ENCODE measurements around the gene BBS4.
"Not testable (repeated sequence)": the region's sequence is repeated elsewhere in the genome, so short reads cannot be mapped to it uniquely, and the experiment has no call there.

BBS4 gene

GRCh38 chr15:72685925-72686794, at the start of gene BBS4, which contains the start of gene HIGD2B:
Gene BBS4 (plus strand): TSS chr15:72686207. CDS start chr15:72686228, 21 bp downstream.
Gene HIGD2B (minus strand): TSS chr15:72686182. CDS start chr15:72676374, 9,808 bp downstream.
- peak; percentile 72 to 79 for DNase-seq (ENCODE audit: low read depth in 2 of 2)

- peak; percentile 21 to 57 for DNase-seq (ENCODE audit: low read depth in 2 of 2)
These were observed 49.3 kb upstream of the BBS4 start for GRCh38 chr15:72636519-72637282.

- not testable (repeated sequence) for DNase-seq (ENCODE audit: low read depth in 2 of 2)
These were observed 46.1 kb upstream of the BBS4 start for GRCh38 chr15:72639759-72640483.

GRCh38 chr15:72642271-72642670, 43.7 kb upstream of the BBS4 start:
- DNase-seq (ENCODE audit: low read depth in 2 of 2) = not testable (repeated sequence)

GRCh38 chr15:72648631-72649253, 37.3 kb upstream of the BBS4 start:
- DNase-seq (ENCODE audit: low read depth in 2 of 2) = not testable (repeated sequence)

GRCh38 chr15:72654397-72654796, 31.6 kb upstream of the BBS4 start, which contains the start of gene GOLGA6B:
Gene GOLGA6B (plus strand): TSS chr15:72654697. CDS start chr15:72654738, 41 bp downstream.
- not testable (repeated sequence) for DNase-seq (ENCODE audit: low read depth in 2 of 2)

- DNase-seq (ENCODE audit: low read depth in 2 of 2) = not testable (repeated sequence)
These were observed 30.0 kb upstream of the BBS4 start for GRCh38 chr15:72656014-72656413.

- DNase-seq (ENCODE audit: low read depth in 2 of 2) = not testable (repeated sequence)
These were observed 24.9 kb upstream of the BBS4 start for GRCh38 chr15:72661081-72661480.

GRCh38 chr15:72663931-72664330, 22.1 kb upstream of the BBS4 start:
- not testable (repeated sequence) for DNase-seq (ENCODE audit: low read depth in 2 of 2)

- not testable (repeated sequence) for DNase-seq (ENCODE audit: low read depth in 2 of 2)
These were observed 20.3 kb upstream of the BBS4 start for GRCh38 chr15:72665706-72666105.

- DNase-seq (ENCODE audit: low read depth in 2 of 2) = not testable (repeated sequence)
These were observed 16.2 kb upstream of the BBS4 start for GRCh38 chr15:72669803-72670202.

- peak; percentile 45 to 67 for DNase-seq (ENCODE audit: low read depth in 2 of 2)
These were observed 15.2 kb upstream of the BBS4 start for GRCh38 chr15:72670656-72671352.

GRCh38 chr15:72671525-72671924, 14.5 kb upstream of the BBS4 start:
- no peak for DNase-seq (ENCODE audit: low read depth in 2 of 2)

- no peak for DNase-seq (ENCODE audit: low read depth in 2 of 2)
These were observed 9.2 kb upstream of the BBS4 start for GRCh38 chr15:72676838-72677237.

GRCh38 chr15:72680931-72681330, 5.1 kb upstream of the BBS4 start:
- DNase-seq (ENCODE audit: low read depth in 2 of 2) = no peak

- DNase-seq (ENCODE audit: low read depth in 2 of 2) = no peak
These were observed 3.2 kb upstream of the BBS4 start for GRCh38 chr15:72682772-72683171.

GRCh38 chr15:72685301-72685924, 594 bp upstream of the BBS4 start:
- no peak for DNase-seq (ENCODE audit: low read depth in 2 of 2)

GRCh38 chr15:72688697-72689096, 2.7 kb downstream of the BBS4 start:
- DNase-seq (ENCODE audit: low read depth in 2 of 2) = no peak

GRCh38 chr15:72690938-72691337, 4.9 kb downstream of the BBS4 start:
- DNase-seq (ENCODE audit: low read depth in 2 of 2) = no peak

- no peak for DNase-seq (ENCODE audit: low read depth in 2 of 2)
These were observed 12.9 kb downstream of the BBS4 start for GRCh38 chr15:72698938-72699337.

Measured in activated CD4-positive, alpha-beta T cell treated with anti-CD3 and anti-CD28 coated beads for 24 hours (primary cell).